H1 (cell line): ENCODE measurements around the gene SOX8. TPM values are rescaled to one million over a fixed set of nuclear protein-coding genes. Genes with fewer than 3 reads are reported as not detected.

Source experiments
- CTCF ChIA-PET: fragments of 300-600 bp; sonication (Branson Sonifier 250); formaldehyde crosslinking; loops from one replicate; lab custom pipeline; 2021; ENCODE audit not compliant: partially characterized antibody; lab: Charles Lee
- POLR2A ChIA-PET: fragments of 300-600 bp; sonication (Branson Sonifier 250); formaldehyde crosslinking; loops from one replicate; lab custom pipeline; 2021; ENCODE audit warnings: inconsistent platforms; ENCODE audit not compliant: partially characterized antibody; lab: Charles Lee
- DNase-seq, 2 experiments: peaks; one replicate each; pipeline versions ENCODE4 v3.0.0 to v3.0.0-alpha.2; 2010 to 2022; ENCODE audit warnings: low spot score in 2 of 2, low read depth in 1 of 2, mixed read lengths in 1 of 2
- FAIRE-seq: peaks from 2 replicates; lab custom pipeline; 2011; peaks lifted over from hg19 to GRCh38; lab: Jason Lieb, UNC
- H2AFZ ChIP-seq: 2 replicates; pipeline ENCODE4 v1.8.1; 2012; ENCODE audit warnings: low read length, inconsistent platforms
- H2AK5ac ChIP-seq: 2 replicates; pipeline ENCODE4 v1.6.1; 2013; ENCODE audit warnings: low read depth, low read length
- H2BK120ac ChIP-seq: replicated peaks from 2 replicates; pipeline ENCODE3; 2013; ENCODE audit warnings: low read depth, low read length, inconsistent platforms
- H2BK12ac ChIP-seq: 2 replicates; pipeline ENCODE4 v1.6.1; 2013; ENCODE audit warnings: low read depth, low read length
- H2BK15ac ChIP-seq: 2 replicates; pipeline ENCODE4 v1.6.1; 2013; ENCODE audit warnings: low read length
- H2BK20ac ChIP-seq: 2 replicates; pipeline ENCODE4 v1.6.1; 2013; ENCODE audit warnings: low read length
- H2BK5ac ChIP-seq: 2 replicates; pipeline ENCODE4 v1.6.1; 2013; ENCODE audit warnings: low read depth, low read length
- H3K14ac ChIP-seq: 2 replicates; pipeline ENCODE4 v1.6.1; 2013; ENCODE audit warnings: inconsistent platforms; ENCODE audit not compliant: insufficient read length
- H3K18ac ChIP-seq: 2 replicates; pipeline ENCODE4 v1.6.1; 2013; ENCODE audit warnings: low read length; ENCODE audit errors: extremely low read depth
- H3K23ac ChIP-seq: 2 replicates; pipeline ENCODE4 v1.6.1; 2013; ENCODE audit warnings: inconsistent platforms; ENCODE audit not compliant: insufficient read length
- H3K23me2 ChIP-seq: 2 replicates; pipeline ENCODE4 v1.6.1; 2013; ENCODE audit warnings: low read depth, low read length
- H3K27ac ChIP-seq: 2 replicates; pipeline ENCODE4 v1.6.1; 2011; ENCODE audit warnings: low read depth, low read length, inconsistent platforms
- H3K27me3 ChIP-seq, 4 experiments: replicated peaks in 1 of 4; 1 replicate in 1 of 4; 2 replicates in 3 of 4; pipeline versions ENCODE4 v1.6.1 to v1.8.1; 2011 to 2013; ENCODE audit warnings: low read length in 3 of 4, mild to moderate bottlenecking in 3 of 4, inconsistent platforms in 2 of 4, mixed read lengths in 2 of 4, moderate library complexity in 1 of 4; ENCODE audit not compliant: control insufficient read depth in 3 of 4, insufficient read depth in 3 of 4; ENCODE audit errors: extremely low read depth in 1 of 4
- H3K36me3 ChIP-seq, 4 experiments: 2 replicates each; pipeline versions ENCODE4 v1.6.1 to v1.8.1; 2011 to 2013; ENCODE audit warnings: mild to moderate bottlenecking in 4 of 4, low read length in 3 of 4, moderate library complexity in 2 of 4, control low read depth in 1 of 4, inconsistent platforms in 1 of 4; ENCODE audit not compliant: insufficient read depth in 4 of 4, control insufficient read depth in 2 of 4
- H3K4ac ChIP-seq: replicated peaks from 2 replicates; pipeline ENCODE3; 2013; ENCODE audit warnings: low read length, low read depth, mixed read lengths, inconsistent platforms; ENCODE audit not compliant: insufficient read length
- H3K4me1 ChIP-seq, 4 experiments: replicated peaks in 1 of 4; 1 replicate in 1 of 4; 2 replicates in 3 of 4; pipeline versions ENCODE4 v1.6.1 to v1.8.1; 2011 to 2013; ENCODE audit warnings: low read length in 3 of 4, inconsistent platforms in 2 of 4, mixed read lengths in 1 of 4; ENCODE audit not compliant: insufficient read depth in 4 of 4, control insufficient read depth in 3 of 4
- H3K4me2 ChIP-seq, 2 experiments: 2 replicates each; pipeline versions ENCODE4 v1.6.1 to v1.8.1; 2011 to 2013; ENCODE audit warnings: low read depth in 2 of 2, low read length in 2 of 2, control low read depth in 1 of 2, inconsistent platforms in 1 of 2, mild to moderate bottlenecking in 1 of 2; ENCODE audit not compliant: insufficient read depth in 1 of 2
- H3K4me3 ChIP-seq, 4 experiments: fragments of 200-600, 300-600 bp in 1 of 4; sonication (generic), shearing (Covaris generic), sonication (Bioruptor Twin) in 1 of 4; 2 replicates each; pipeline versions ENCODE4 v1.5.1 to v1.8.1; 2011 to 2016; ENCODE audit warnings: low read length in 4 of 4, low read depth in 3 of 4, control low read depth in 2 of 4, inconsistent platforms in 2 of 4, mild to moderate bottlenecking in 2 of 4, mixed read lengths in 1 of 4, moderate library complexity in 1 of 4; ENCODE audit not compliant: insufficient read depth in 2 of 4; ENCODE audit errors: extremely low read depth in 1 of 4
- H3K56ac ChIP-seq: replicated peaks from 2 replicates; pipeline ENCODE3; 2013; ENCODE audit warnings: low read depth, mild to moderate bottlenecking, mixed read lengths, low read length, inconsistent platforms; ENCODE audit not compliant: insufficient read length
- H3K79me1 ChIP-seq: 2 replicates; pipeline ENCODE4 v1.6.1; 2013; ENCODE audit warnings: low read depth, low read length, control low read depth
- H3K79me2 ChIP-seq, 2 experiments: 2 replicates each; pipeline versions ENCODE4 v1.6.1 to v1.8.1; 2012 to 2013; ENCODE audit warnings: low read length in 2 of 2, mild to moderate bottlenecking in 2 of 2, inconsistent platforms in 1 of 2; ENCODE audit not compliant: insufficient read depth in 2 of 2, control insufficient read depth in 1 of 2
- H3K9ac ChIP-seq, 4 experiments: replicated peaks in 1 of 4; 1 replicate in 1 of 4; 2 replicates in 3 of 4; pipeline versions ENCODE4 v1.6.1 to v1.8.1; 2011 to 2013; ENCODE audit warnings: low read depth in 3 of 4, low read length in 3 of 4, control low read depth in 2 of 4, mild to moderate bottlenecking in 2 of 4, moderate library complexity in 2 of 4, inconsistent platforms in 1 of 4; ENCODE audit errors: extremely low read depth in 1 of 4
- H3K9me3 ChIP-seq, 2 experiments: 2 replicates each; pipeline versions ENCODE4 v1.6.1 to v1.8.1; 2012 to 2013; ENCODE audit warnings: mild to moderate bottlenecking in 2 of 2, moderate library complexity in 2 of 2, control low read depth in 1 of 2, inconsistent platforms in 1 of 2, low read depth in 1 of 2, low read length in 1 of 2, mixed read lengths in 1 of 2; ENCODE audit not compliant: insufficient read depth in 2 of 2
- H4K20me1 ChIP-seq, 2 experiments: replicated peaks in 1 of 2; 2 replicates each; pipeline versions ENCODE3 to v1.8.1; 2011 to 2013; ENCODE audit warnings: inconsistent platforms in 2 of 2, low read length in 2 of 2, mild to moderate bottlenecking in 1 of 2; ENCODE audit not compliant: insufficient read depth in 2 of 2, control insufficient read depth in 1 of 2
- H4K5ac ChIP-seq: 2 replicates; pipeline ENCODE4 v1.6.1; 2013; ENCODE audit warnings: low read length, low read depth, mixed read lengths, inconsistent platforms; ENCODE audit not compliant: insufficient read length
- H4K8ac ChIP-seq: 2 replicates; pipeline ENCODE4 v1.8.0; 2013; ENCODE audit warnings: mild to moderate bottlenecking, moderate library complexity, low read length, inconsistent platforms; ENCODE audit not compliant: insufficient read depth; ENCODE audit errors: extremely low read depth
- H4K91ac ChIP-seq: replicated peaks from 2 replicates; pipeline ENCODE3; 2013; ENCODE audit warnings: low read length, mixed read lengths, inconsistent platforms; ENCODE audit not compliant: insufficient read length
- CTBP2 ChIP-seq: IDR thresholded peaks from 2 replicates; pipeline ENCODE4 v1.7.0; 2011; ENCODE audit warnings: borderline replicate concordance, mild to moderate bottlenecking, moderate library complexity, mixed read lengths, low read length; ENCODE audit not compliant: insufficient read depth, insufficient read length
- HDAC2 ChIP-seq, 2 experiments: fragments of 300-600 bp in 1 of 2; sonication (generic) in 1 of 2; IDR thresholded peaks; 2 replicates each; pipeline ENCODE4 v1.6.1; 2011 to 2012; ENCODE audit warnings: low read depth in 2 of 2, low read length in 2 of 2, mild to moderate bottlenecking in 2 of 2, moderate library complexity in 2 of 2, borderline replicate concordance in 1 of 2, inconsistent platforms in 1 of 2
- RNF2 ChIP-seq: fragments of 200-900, 300-1000 bp; sonication (generic); IDR thresholded peaks from 2 replicates; pipeline ENCODE4 v1.7.1; 2016; ENCODE audit warnings: borderline replicate concordance, low read depth, mild to moderate bottlenecking, antibody characterized with exemption, low read length; ENCODE audit not compliant: poor library complexity, severe bottlenecking; ENCODE audit errors: missing control alignments
- WGBS, 2 experiments: shearing (Covaris generic) in 1 of 2; methylation state at CpG; one replicate each; pipeline versions ENCODE4 v1.1.6 to v1.1.7; 2013 to 2015; ENCODE audit warnings: low lambda C conversion rate in 2 of 2, mixed read lengths in 2 of 2, inconsistent platforms in 1 of 2, low coverage in 1 of 2, missing lambda C conversion rate in 1 of 2; ENCODE audit not compliant: insufficient replicate concordance in 2 of 2, insufficient coverage in 1 of 2, insufficient read length in 1 of 2; ENCODE audit errors: extremely low coverage in 1 of 2, missing lambda C conversion rate in 1 of 2; 5-methylcytosine and 5-hydroxymethylcytosine counted together
- polyA plus RNA-seq, 7 experiments: library from polyadenylated mRNA; depleted of rRNA in 3 of 7; stranded (reverse) in 5 of 7; unstranded in 2 of 7; fragments of >200 nt in 5 of 7; fragments of 200-250 nt in 2 of 7; gene quantifications; 1 replicate in 5 of 7; 2 replicates in 1 of 7; 4 replicates in 1 of 7; pipeline versions ENCODE4 v1.2.1 to v1.2.3, GENCODE V29; 2011 to 2013; ENCODE audit warnings: missing spikeins in 2 of 7, mixed read lengths in 2 of 7
- total RNA-seq: library from RNA; stranded (reverse); fragmentation: NEBNext Ultra II Directional; extraction: Animal tissue kit (Norgen Biotek cat#: 25700); gene quantifications from 2 replicates; pipeline ENCODE4 v1.2.1, GENCODE V29; 2021

Gene SOX8
- total and polyA plus RNA-seq, 2 of the 8 experiments (the other 6 are each of a cell fraction or from before 2014, with no cell fraction given) = 2.2 to 5.7 TPM

DNA sequence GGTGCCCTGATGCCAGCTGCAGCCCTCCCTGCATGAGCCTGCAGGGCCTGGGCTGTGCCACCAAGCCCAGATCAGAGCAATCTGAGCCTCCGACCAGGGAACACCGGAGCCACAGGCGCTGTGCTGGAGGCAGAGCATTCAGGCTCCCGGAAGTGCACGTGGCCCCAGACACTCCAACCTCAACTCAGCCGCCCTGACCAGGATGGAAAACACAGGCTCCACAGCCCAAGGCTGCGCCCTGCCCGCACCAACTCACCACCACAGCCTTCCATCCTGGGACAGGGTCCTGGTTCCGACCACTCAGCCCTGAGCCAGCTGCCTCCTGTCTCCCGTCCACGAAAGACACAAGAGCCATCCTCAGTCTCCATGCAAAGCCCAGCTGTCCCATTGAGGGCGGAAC lies 29.2 kb upstream of the SOX8 start:
- Histone ChIP-seq H2AK5ac (no peak overlapping the region), H2BK20ac (no peak overlapping the region), H2BK12ac (no peak overlapping the region), H3K14ac (no peak overlapping the region), H2AFZ (no peak overlapping the region), H3K79me1 (no peaks in the 10 kb centered on the region), H2BK120ac (no peak overlapping the region), H4K8ac (no peak overlapping the region), H3K36me3 (peaks cover 0 to 2% (median 0%) of the 10 kb centered on the region in 4 experiments; a peak in 1 of 8 replicates), H3K4me2 (no peak overlapping the region), H3K9ac (no peak overlapping the region), H3K9me3 (peaks cover 0 to 42% of the 10 kb centered on the region in 2 experiments; a peak in 3 of 4 replicates), H3K23ac (no peak overlapping the region), H3K27ac (no peak overlapping the region), H4K91ac (no peak overlapping the region), H2BK5ac (no peak overlapping the region), H4K5ac (no peak overlapping the region), H3K4ac (no peak overlapping the region), H3K56ac (no peak overlapping the region), H3K18ac (no peak overlapping the region), H3K79me2 (no peaks in the 10 kb centered on the region), H3K4me3 (no peak overlapping the region), H3K23me2 (peaks cover 5% of the 10 kb centered on the region; the same call in 1 of the 2 replicates), H2BK15ac (no peak overlapping the region), H3K4me1 (no peaks in the 10 kb centered on the region), H4K20me1 (no peaks in the 10 kb centered on the region)
- no peak for DNase-seq
- CTCF ChIA-PET = no interaction called here
- 82% methylated on average over 7 of the region's 12 CpGs; no CpG with 5 or more reads in 1 of the 2 experiments for WGBS, 2 experiments
- POLR2A ChIA-PET = no interaction called here
- no peak for FAIRE-seq
- TF ChIP-seq CTBP2 (no peak), HDAC2 (IDR thresholded peaks at IDR 0.05; ENCODE audit: borderline replicate concordance in 1 of 2, low read depth in 2 of 2, low read length in 2 of 2) (no peak), RNF2 (no peak)
- TF ChIP-seq, all 59 proteins: peak for 0
- H3K27me3 ChIP-seq = no peaks in the 10 kb centered on the region; a peak in 1 of 7 replicates
